ENCODE data around the gene SLCO4A1. TPM values are rescaled to one million over a fixed set of nuclear protein-coding genes. Genes with fewer than 3 reads are reported as not detected.

The SLCO4A1 gene
- total and polyA plus RNA-seq, 2 donors (not counting 1 experiment from before 2014, with no cell fraction given) = 2.1 to 79.5 TPM

DNA sequence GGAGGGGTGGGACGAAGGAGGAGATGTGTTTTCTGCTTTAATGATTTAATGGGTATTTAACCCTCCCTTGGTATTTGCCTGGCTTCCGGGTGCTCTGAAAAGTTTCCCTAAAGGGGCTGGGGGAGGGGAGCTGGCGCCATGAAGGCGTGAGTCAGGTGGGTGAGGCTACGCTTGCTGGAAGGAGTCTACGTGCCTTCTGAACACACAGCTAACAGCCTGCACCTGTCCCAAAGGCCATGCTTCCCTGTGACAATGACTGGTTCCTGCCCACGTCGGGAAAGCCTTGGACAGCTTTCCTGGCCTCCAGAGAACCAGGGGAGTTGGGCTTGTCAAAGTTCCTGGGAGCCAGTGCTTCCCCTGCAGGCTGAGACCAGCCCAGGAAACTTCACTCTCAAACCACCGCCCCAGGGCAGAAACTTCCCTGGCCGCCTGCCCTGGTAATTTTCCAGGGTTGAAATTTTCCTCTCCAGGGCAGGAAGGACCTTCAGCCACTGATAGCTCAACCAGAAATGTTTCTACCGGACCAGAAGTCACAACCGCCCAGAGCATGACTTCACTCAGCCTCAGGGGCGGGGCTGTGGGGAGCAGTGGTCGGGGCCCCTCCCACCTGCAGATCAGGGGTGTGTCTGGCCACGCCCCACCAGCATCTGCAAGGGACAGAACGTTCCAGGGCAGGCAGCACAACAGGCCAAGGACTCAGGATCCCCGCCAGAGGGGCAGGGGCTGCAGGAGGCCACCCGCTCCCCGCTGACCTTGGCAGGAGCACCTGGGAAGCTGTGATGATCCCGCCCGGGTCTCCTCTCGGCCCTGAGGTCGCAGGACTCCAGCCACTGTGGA lies 18.6 kb upstream of the SLCO4A1 start:
- peak overlapping the region; percentile 81 for H3K4me2 ChIP-seq (replicated peaks; ENCODE audit: low read depth, low read length, poor library complexity, severe bottlenecking)
- CTCF ChIA-PET = interaction anchor here (0.6 to 6.4 kb wide), 14 partner anchors 10 to 184 kb away, joined by 3 to 58 read pairs (median 6); partner anchors contain the start of gene SLCO4A1
- peak overlapping the region in 4 of 5 experiments; percentile 26 to 56 (median 49) for H3K4me3 ChIP-seq (ENCODE audit: control extremely low read depth in 1 of 5, extremely low read depth in 1 of 5, insufficient read depth in 1 of 5, low read depth in 2 of 5, low read length in 4 of 5)
- H4K20me1 ChIP-seq (ENCODE audit: control insufficient read depth, insufficient read depth, low read length, poor library complexity, severe bottlenecking) = no peaks in the 10 kb centered on the region
- peak overlapping the region; percentile 98 for H3K27ac Mint-ChIP-seq
- peak overlapping the region; percentile 60 for H2AFZ ChIP-seq (ENCODE audit: insufficient read depth, low read depth, low read length, poor library complexity, severe bottlenecking)
- peaks cover 39% of the 10 kb centered on the region for H3K4me1 Mint-ChIP-seq
- no peaks in the 10 kb centered on the region for H3K27me3 Mint-ChIP-seq
- H3K9me3 ChIP-seq (ENCODE audit: control extremely low read depth in 1 of 3, control insufficient read depth in 2 of 3, insufficient read depth in 1 of 3, low read length in 2 of 3) = no peaks in the 10 kb centered on the region
- no peaks in the 10 kb centered on the region for H3K27me3 ChIP-seq (replicated peaks in 1 of 4; ENCODE audit: control extremely low read depth in 1 of 4, control insufficient read depth in 3 of 4, insufficient read depth in 4 of 4, low read length in 3 of 4)
- POLR2A ChIA-PET = interaction anchor here (0.6 to 4.5 kb wide), 10 partner anchors 11 to 181 kb away, joined by 3 to 26 read pairs (median 5); partner anchors contain the start of genes MRGBP, OGFR and SLCO4A1
- no peaks in the 10 kb centered on the region for H3K9me3 Mint-ChIP-seq (ENCODE audit: insufficient read depth)
- peak; percentile 92 for DNase-seq
- H3K79me2 ChIP-seq (ENCODE audit: control insufficient read depth, insufficient read depth, low read length) = no peaks in the 10 kb centered on the region
- TF ChIP-seq, protein P1, sequence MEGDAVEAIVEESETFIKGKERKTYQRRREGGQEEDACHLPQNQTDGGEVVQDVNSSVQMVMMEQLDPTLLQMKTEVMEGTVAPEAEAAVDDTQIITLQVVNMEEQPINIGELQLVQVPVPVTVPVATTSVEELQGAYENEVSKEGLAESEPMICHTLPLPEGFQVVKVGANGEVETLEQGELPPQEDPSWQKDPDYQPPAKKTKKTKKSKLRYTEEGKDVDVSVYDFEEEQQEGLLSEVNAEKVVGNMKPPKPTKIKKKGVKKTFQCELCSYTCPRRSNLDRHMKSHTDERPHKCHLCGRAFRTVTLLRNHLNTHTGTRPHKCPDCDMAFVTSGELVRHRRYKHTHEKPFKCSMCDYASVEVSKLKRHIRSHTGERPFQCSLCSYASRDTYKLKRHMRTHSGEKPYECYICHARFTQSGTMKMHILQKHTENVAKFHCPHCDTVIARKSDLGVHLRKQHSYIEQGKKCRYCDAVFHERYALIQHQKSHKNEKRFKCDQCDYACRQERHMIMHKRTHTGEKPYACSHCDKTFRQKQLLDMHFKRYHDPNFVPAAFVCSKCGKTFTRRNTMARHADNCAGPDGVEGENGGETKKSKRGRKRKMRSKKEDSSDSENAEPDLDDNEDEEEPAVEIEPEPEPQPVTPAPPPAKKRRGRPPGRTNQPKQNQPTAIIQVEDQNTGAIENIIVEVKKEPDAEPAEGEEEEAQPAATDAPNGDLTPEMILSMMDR (IDR thresholded peaks at IDR 0.05) = no peak
- no peak for TF ChIP-seq EZH2 (IDR thresholded peaks at IDR 0.05; ENCODE audit: borderline replicate concordance, insufficient read depth, low read depth, low read length, poor library complexity, severe bottlenecking)
- ATAC-seq (ENCODE audit: low read depth) = peak; percentile 87
- H3K4me3 Mint-ChIP-seq = peak overlapping the region; percentile 85
- peak overlapping the region; percentile 77 to 94 for H3K27ac ChIP-seq (ENCODE audit: low read length in 2 of 2)
- peaks cover 45 to 50% of the 10 kb centered on the region in 2 donors for H3K4me1 ChIP-seq (ENCODE audit: control insufficient read depth in 2 of 2, insufficient read depth in 2 of 2, low read length in 2 of 2)
- intact Hi-C loops (cut with micrococcal nuclease) = loop anchor here (1.0 kb wide), 5 partner anchors 19 to 171 kb away; partner anchors contain the start of gene SLCO4A1
- WGBS (ENCODE audit: insufficient coverage) = 3% methylated on average over 16 of the region's 23 CpGs
- peak overlapping the region; percentile 61 for H3K9ac ChIP-seq (ENCODE audit: low read length)
- H3K36me3 ChIP-seq (replicated peaks in 1 of 2; ENCODE audit: control extremely low read depth in 1 of 2, control insufficient read depth in 1 of 2, extremely low read depth in 1 of 2, insufficient read depth in 2 of 2, low read length in 1 of 2) = no peaks in the 10 kb centered on the region

Measured in B cell (primary cell).